Hindlimb muscle (tissue), 1 donor: Measurements from ENCODE around the gene PPP2R2C. TPM values are rescaled to one million over a fixed set of nuclear protein-coding genes. Genes with fewer than 3 reads are reported as not detected.

ENCODE experiments used
- DNase-seq: peaks from one replicate; pipeline ENCODE4 v3.0.0-alpha.2; 2013
- polyA plus RNA-seq: library from polyadenylated mRNA; unstranded; fragments of 120-200 nt; gene quantifications from one replicate; pipeline ENCODE4 v1.2.1, GENCODE V29; 2013; ENCODE audit not compliant: insufficient read length

Gene PPP2R2C
- polyA plus RNA-seq, 1 donor, result 0.45 TPM

DNA sequence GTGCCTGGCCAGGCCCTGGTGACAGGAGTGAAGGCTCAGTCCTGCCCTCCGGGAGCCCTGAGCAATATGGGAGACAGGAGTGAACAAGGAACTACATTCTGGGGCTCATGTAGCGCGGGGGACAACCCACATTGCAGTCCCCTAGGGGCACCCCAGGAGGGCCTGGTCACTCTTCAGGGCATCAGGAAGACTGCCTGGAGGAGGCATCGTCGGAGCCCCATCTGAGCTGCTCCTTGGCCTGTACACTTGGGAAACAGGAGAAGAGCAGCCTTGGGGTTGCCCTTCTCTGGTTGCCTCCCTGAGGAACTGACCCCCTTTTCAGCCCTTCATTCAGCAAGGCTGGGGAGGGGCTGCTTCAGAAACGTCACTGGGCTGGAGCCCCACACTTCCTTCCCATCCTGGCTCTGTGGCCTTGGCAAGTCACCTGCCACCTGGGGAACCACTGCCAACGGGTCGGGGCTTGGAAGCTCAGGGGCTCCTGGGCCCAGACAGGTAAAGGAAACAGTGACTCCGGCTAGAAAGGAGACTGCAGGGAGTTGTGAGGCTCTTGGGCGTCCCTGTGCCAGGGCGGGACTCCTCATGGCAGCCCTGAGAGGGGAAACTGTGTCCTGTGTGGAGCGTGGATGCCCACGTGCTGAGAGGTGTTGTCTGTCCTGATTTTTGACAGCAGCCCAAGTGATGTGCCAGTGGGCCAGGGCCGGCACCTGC, 192.7 kb downstream of the PPP2R2C start:
- DNase-seq, result no peak

DNA sequence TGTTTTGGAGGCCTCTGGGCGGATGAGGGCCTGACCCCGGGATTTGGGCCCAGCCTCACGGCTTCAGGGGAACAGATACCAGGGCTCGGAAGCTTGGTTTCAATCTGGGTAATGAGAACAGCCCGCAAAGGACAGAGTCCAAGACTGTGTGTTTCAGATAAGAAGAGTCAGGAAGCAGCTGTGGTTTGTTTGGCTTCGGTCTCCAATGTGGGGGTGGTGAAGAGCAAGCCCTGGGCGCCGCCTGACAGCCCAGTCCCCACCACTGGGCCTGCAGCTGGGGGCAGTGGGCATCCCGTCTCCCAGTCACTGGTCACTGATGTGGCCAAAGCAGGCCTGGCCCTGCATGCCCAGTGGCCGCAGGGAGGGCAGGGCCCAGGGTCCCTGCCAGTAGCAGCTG, 193.6 kb downstream of the PPP2R2C start:
- DNase-seq, result no peak

- DNase-seq, result no peak
Measured at GRCh38 chr4:6277935-6278800, 194.2 kb downstream of the PPP2R2C start.

DNA sequence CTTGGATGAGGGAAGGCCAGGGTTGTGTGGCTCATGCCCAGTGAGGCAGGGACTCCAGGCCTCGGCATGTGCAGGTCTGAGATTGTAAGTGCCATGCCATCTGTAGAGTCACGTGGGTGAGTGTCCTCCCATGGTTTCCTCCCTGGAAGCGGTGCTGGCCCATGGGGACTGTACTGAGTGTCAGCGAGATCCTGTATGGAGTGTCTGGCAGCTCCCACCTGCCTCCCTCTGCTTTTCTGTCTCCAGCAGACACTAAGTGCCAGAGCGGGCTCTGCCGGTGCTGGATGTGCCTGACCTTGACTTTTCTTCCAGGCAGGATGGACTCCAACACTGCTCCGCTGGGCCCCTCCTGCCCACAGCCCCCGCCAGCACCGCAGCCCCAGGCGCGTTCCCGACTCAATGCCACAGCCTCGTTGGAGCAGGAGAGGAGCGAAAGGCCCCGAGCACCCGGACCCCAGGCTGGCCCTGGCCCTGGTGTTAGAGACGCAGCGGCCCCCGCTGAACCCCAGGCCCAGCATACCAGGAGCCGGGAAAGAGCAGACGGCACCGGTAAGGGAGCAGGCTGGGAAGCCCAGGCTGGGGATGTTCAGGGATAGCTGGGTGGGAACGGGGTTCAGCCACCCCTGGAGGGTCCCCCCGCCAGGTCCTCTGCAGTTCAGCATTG, 195.1 kb downstream of the PPP2R2C start:
- DNase-seq, result no peak

GRCh38 chr4:6275898-6276806, 196.3 kb downstream of the PPP2R2C start:
- DNase-seq, result no peak

- DNase-seq, result no peak
Measured at GRCh38 chr4:6275351-6275750, 197.1 kb downstream of the PPP2R2C start.

DNA sequence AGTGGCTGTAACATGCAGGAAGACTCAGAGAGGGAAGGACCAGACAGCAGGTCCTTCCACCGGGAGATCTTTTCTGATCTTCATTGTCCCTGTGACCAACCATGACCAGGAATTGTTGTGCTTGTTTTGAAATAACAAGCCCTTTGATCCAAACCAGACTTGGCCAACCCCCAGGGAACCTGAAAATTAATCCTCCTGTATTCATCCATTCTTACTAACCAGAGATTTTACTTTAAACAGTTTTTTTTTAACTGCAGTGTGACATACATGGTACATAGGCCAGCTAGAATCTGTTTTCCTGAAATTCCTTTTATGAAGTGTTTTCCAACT, 198.8 kb downstream of the PPP2R2C start:
- no peak for DNase-seq

DNA sequence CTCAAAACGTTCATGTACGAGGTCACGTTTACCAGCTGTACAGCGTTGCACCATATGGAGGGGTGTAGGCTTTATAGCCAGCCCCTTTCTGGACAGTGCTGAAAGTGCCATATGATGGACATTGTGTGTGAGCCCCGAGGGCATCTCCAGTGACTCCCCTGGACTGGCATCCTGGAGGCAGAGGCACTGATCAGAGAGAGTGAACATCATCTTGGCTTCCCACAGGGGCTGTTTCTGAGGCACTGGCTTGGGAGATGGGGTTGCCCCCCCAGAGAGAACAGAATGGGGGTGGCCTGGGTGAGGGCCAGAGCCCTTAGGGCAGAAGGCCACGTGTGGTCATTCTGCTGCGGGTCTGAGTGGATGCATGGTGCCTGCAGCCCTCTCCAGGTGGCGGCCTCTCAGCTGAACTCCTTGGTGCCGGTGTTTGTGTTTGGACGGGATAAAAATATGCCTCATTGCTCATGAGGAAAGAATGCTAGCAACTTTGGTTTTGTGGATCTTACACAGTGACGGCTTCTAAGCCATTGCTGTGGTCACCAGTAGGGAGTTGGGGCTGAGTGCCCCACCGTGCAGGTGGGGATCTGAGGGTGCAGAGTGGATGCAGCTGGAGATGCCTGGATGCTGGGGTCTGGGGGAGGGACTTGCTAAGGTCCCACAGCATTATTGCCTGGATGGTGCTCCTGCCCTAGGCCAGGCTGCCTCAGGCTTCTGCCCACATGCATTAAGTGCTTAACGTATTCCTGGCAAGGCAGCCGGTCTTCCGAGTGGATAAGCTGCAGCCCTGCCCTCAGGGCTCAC, 199.4 kb downstream of the PPP2R2C start:
- no peak for DNase-seq

- DNase-seq, result no peak
Measured at GRCh38 chr4:6271701-6272465, 200.5 kb downstream of the PPP2R2C start.

- no peak for DNase-seq
Measured at GRCh38 chr4:6271206-6271605, 201.2 kb downstream of the PPP2R2C start.

GRCh38 chr4:6270636-6271121, 201.7 kb downstream of the PPP2R2C start:
- DNase-seq, result no peak

Other genes with a start within 250 kb of the PPP2R2C start
- gene WFS1, start 202.8 kb downstream of the PPP2R2C start, polyA plus RNA-seq, result 22.9 TPM
- gene MAN2B2, start 102.6 kb upstream of the PPP2R2C start, polyA plus RNA-seq, result 8.9 TPM
- 227 TPM for gene MRFAP1, start 168.1 kb upstream of the PPP2R2C start, polyA plus RNA-seq
- gene S100P, start 221.3 kb upstream of the PPP2R2C start, polyA plus RNA-seq, result 1.8 TPM
- 49.7 TPM for gene MRFAP1L1, start 237.3 kb upstream of the PPP2R2C start, polyA plus RNA-seq
- gene BLOC1S4, start 243.6 kb upstream of the PPP2R2C start, polyA plus RNA-seq, result 8.5 TPM